ENCODE results near the gene ALCAM.

GRCh38 chr3:105511031-105511430, 144.3 kb downstream of the ALCAM start:
- no peak for TF ChIP-seq MXI1 (conservative IDR thresholded peaks at IDR 0.05; ENCODE audit: poor library complexity, severe bottlenecking)
- TF ChIP-seq CTCF (IDR thresholded peaks at IDR 0.05; ENCODE audit: poor library complexity, severe bottlenecking) = no peak
- no peak for TF ChIP-seq EP300 (conservative IDR thresholded peaks at IDR 0.05; ENCODE audit: poor library complexity, severe bottlenecking)
- TF ChIP-seq POLR2AphosphoS5 (IDR thresholded peaks at IDR 0.05) = no peak

Measured in neural cell (in vitro differentiated cells).